Esophagus squamous epithelium (tissue), 4 donors: ENCODE results near the gene DNAH10.

Source experiments
- CTCF ChIP-seq, 6 experiments: fragments of 450-650 bp in 4 of 6; fragments of 200-600 bp in 2 of 6; sonication (generic) in 2 of 6; IDR thresholded peaks; one replicate each; pipeline ENCODE4 v1.5.1; 2016 to 2019; ENCODE audit warnings: antibody characterized with exemption in 6 of 6, mild to moderate bottlenecking in 4 of 6, moderate library complexity in 4 of 6
- POLR2A ChIP-seq, 4 donors: fragments of 450-650 bp; IDR thresholded peaks; one replicate each; pipeline ENCODE4 v1.6.1; 2017; ENCODE audit warnings: antibody characterized with exemption in 4 of 4, mild to moderate bottlenecking in 4 of 4, moderate library complexity in 3 of 4

DNA sequence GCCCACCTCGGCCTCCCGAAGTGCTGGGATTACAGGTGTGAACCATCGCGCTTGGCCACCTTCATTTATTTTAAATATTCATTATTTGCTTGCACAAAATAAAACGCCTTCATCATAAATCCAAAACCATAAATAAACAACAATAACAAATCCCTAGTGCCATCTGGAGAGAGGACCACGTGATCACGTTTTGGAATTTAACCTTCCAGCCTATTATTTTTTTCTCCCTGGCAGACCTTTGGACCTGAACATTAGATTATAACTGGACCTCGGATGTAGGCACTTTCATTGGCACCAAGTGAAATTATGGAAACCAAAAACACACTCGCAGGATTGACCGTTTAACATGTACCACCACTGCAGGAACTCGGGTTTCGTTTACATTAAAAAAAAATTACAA lies 2.0 kb downstream of the DNAH10 start:
- TF ChIP-seq CTCF (IDR thresholded peaks at IDR 0.05) (no peak), POLR2A (IDR thresholded peaks at IDR 0.05) (no peak)
